KMS-11 (cell line): ENCODE results near the gene MYO1E.
A peak's percentile ranks its signal among the peaks of the same experiment; 100 is the strongest.

Experiments used
- H2AFZ ChIP-seq: fragments of 200-600 bp; sonication (generic); 2 replicates; pipeline ENCODE4 v1.6.1; 2016; ENCODE audit warnings: antibody characterized with exemption, mixed run types, low read depth
- H3K27ac ChIP-seq: fragments of 200-600 bp; sonication (generic); 2 replicates; pipeline ENCODE4 v1.6.1; 2016; ENCODE audit warnings: mild to moderate bottlenecking, mixed run types
- H3K27me3 ChIP-seq: fragments of 200-600 bp; sonication (generic); 2 replicates; pipeline ENCODE4 v1.6.1; 2017; ENCODE audit warnings: mild to moderate bottlenecking, low read depth, mixed run types, moderate library complexity; ENCODE audit not compliant: insufficient read depth
- H3K36me3 ChIP-seq: fragments of 200-600 bp; sonication (generic); 2 replicates; pipeline ENCODE4 v1.6.1; 2017; ENCODE audit warnings: mild to moderate bottlenecking, mixed run types; ENCODE audit not compliant: insufficient read depth
- H3K4me1 ChIP-seq: fragments of 200-600 bp; sonication (generic); 2 replicates; pipeline ENCODE4 v1.6.1; 2016; ENCODE audit warnings: mild to moderate bottlenecking, low read depth, mixed run types; ENCODE audit not compliant: poor library complexity, severe bottlenecking
- H3K4me2 ChIP-seq: fragments of 200-600 bp; sonication (generic); 2 replicates; pipeline ENCODE4 v1.7.0; 2016; ENCODE audit warnings: mild to moderate bottlenecking, mixed run types
- H3K4me3 ChIP-seq: fragments of 200-600 bp; sonication (generic); IDR thresholded peaks from 2 replicates; pipeline ENCODE4 v1.6.1; 2017; ENCODE audit warnings: low read depth, low read length, mixed read lengths; ENCODE audit not compliant: insufficient read depth
- H3K79me2 ChIP-seq: fragments of 200-600 bp; sonication (generic); 2 replicates; pipeline ENCODE4 v1.6.1; 2016; ENCODE audit warnings: low read depth, mixed run types; ENCODE audit not compliant: insufficient read depth
- H3K9ac ChIP-seq: fragments of 200-600 bp; sonication (generic); 2 replicates; pipeline ENCODE4 v1.6.1; 2016; ENCODE audit warnings: mild to moderate bottlenecking, mixed run types
- H4K20me1 ChIP-seq: fragments of 200-600 bp; sonication (generic); 2 replicates; pipeline ENCODE4 v1.6.1; 2016; ENCODE audit warnings: mild to moderate bottlenecking, mixed run types; ENCODE audit not compliant: insufficient read depth
- TF ChIP-seq, protein P1 (sequence below): fragments of 200-600 bp; sonication (generic); conservative IDR thresholded peaks from 2 replicates; pipeline ENCODE4 v1.6.1; 2017; ENCODE audit warnings: low read depth, mild to moderate bottlenecking, antibody characterized with exemption, low read length, moderate library complexity, mixed read lengths

The MYO1E gene

DNA sequence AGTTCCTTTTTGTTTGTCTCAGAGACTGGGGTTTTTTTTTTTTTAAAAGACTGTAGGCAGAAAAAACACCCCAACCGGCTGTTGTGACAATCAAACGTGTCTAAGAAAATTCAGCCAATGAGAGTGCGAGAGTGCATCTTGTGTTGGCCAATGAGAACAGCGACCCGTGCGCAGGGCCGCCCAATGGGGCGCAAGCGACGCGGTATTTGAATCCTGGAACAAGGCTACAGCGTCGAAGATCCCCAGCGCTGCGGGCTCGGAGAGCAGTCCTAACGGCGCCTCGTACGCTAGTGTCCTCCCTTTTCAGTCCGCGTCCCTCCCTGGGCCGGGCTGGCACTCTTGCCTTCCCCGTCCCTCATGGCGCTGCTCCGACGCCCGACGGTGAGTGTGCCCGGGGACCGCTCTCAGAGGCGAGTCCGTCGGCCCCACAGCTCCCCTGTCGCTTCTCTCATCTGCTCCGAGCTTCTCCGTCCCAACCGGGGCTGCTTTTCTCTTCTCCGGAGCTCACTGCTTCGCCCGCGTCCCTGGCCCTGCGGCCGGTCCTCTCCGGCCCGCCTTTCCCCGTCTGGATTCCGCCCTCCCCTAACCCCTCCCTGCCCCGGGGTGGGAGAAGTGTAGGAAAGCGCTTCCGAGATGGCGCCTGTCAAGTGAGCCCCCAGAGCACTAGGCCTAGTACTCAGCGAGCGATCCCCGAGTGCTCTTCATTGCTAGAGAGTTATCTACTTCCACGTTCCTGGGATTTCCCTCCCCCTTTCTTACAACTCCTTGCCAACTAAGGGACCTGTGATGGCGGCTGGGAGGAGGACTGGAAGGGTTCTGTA lies 267.5 kb downstream of the MYO1E start, which contains the start of gene CCNB2:
CCNB2 (plus strand) TSS at position 235 of the 821 bp plus-strand sequence; CDS start at position 358, 123 bp downstream.
- H3K4me1 ChIP-seq = peaks cover 18% of the 10 kb centered on the region
- no peaks in the 10 kb centered on the region for H3K36me3 ChIP-seq
- peaks cover 25% of the 10 kb centered on the region for H3K79me2 ChIP-seq
- H3K27ac ChIP-seq = peak within 1 kb of the TSS; percentile 75
- H2AFZ ChIP-seq = peak within 1 kb of the TSS; percentile 92
- H3K4me3 ChIP-seq = no peak within 1 kb of the TSS
- no peaks in the 10 kb centered on the region for H4K20me1 ChIP-seq
- H3K27me3 ChIP-seq = no peaks in the 10 kb centered on the region
- TF ChIP-seq, protein P1, sequence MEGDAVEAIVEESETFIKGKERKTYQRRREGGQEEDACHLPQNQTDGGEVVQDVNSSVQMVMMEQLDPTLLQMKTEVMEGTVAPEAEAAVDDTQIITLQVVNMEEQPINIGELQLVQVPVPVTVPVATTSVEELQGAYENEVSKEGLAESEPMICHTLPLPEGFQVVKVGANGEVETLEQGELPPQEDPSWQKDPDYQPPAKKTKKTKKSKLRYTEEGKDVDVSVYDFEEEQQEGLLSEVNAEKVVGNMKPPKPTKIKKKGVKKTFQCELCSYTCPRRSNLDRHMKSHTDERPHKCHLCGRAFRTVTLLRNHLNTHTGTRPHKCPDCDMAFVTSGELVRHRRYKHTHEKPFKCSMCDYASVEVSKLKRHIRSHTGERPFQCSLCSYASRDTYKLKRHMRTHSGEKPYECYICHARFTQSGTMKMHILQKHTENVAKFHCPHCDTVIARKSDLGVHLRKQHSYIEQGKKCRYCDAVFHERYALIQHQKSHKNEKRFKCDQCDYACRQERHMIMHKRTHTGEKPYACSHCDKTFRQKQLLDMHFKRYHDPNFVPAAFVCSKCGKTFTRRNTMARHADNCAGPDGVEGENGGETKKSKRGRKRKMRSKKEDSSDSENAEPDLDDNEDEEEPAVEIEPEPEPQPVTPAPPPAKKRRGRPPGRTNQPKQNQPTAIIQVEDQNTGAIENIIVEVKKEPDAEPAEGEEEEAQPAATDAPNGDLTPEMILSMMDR = no peak
- H3K4me2 ChIP-seq = peak within 1 kb of the TSS; percentile 84
- peak within 1 kb of the TSS; percentile 85 for H3K9ac ChIP-seq

DNA sequence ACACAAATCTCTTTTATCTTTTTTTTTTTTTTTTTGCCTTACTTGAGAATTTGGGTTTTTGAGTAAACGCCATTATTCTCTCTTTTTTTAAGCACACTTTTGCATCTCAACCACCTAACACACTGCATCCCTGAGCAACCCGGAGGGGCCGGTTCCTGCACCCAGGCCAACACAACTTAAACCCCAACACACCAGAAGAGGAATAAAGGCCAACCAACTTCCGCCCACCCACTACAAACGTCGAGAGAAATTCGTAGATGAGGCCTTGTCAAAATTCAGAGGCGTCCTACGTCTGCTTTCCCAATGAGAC lies 268.1 kb downstream of the MYO1E start:
- Histone ChIP-seq H3K36me3 (no peaks in the 10 kb centered on the region), H3K27me3 (no peaks in the 10 kb centered on the region), H3K4me1 (peaks cover 18% of the 10 kb centered on the region), H3K27ac (peak overlapping the region; percentile 75), H3K9ac (peak overlapping the region; percentile 85), H3K4me2 (peak overlapping the region; percentile 84), H3K79me2 (peaks cover 25% of the 10 kb centered on the region), H4K20me1 (no peaks in the 10 kb centered on the region), H2AFZ (peak overlapping the region; percentile 92), H3K4me3 (no peak overlapping the region)
- TF ChIP-seq, protein P1 = no peak

DNA sequence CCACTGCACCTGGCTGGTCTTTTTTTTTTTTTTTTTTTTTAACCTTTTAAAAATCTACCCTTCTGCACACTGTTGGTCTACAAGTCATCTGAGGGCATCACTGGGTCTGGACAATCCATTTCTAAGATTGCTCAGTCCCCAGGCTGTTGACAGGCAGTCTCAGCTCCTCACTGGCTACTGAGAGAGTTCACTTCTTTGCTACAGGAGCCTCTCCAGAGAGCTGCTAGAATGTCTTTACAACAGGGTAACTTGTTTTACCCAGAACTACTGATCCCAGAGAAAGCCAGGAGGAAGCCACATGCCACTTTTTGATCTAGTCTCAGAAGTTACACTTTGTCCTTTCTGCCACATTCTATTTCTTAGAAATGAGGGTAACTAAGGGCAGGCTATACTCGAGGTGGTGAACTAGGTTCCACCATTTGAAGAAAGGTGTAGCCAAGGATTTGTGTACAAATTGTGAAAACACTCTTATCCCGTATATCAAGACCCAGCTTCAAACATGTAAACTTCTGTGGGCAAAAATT lies 273.4 kb downstream of the MYO1E start:
- TF ChIP-seq, protein P1 = no peak
- Histone ChIP-seq H4K20me1 (no peaks in the 10 kb centered on the region), H2AFZ (no peak overlapping the region), H3K4me3 (no peak overlapping the region), H3K27ac (no peak overlapping the region), H3K4me1 (peaks cover 1% of the 10 kb centered on the region), H3K4me2 (no peak overlapping the region), H3K79me2 (no peaks in the 10 kb centered on the region), H3K9ac (no peak overlapping the region), H3K27me3 (no peaks in the 10 kb centered on the region), H3K36me3 (no peaks in the 10 kb centered on the region; the same call in 1 of the 2 replicates)

DNA sequence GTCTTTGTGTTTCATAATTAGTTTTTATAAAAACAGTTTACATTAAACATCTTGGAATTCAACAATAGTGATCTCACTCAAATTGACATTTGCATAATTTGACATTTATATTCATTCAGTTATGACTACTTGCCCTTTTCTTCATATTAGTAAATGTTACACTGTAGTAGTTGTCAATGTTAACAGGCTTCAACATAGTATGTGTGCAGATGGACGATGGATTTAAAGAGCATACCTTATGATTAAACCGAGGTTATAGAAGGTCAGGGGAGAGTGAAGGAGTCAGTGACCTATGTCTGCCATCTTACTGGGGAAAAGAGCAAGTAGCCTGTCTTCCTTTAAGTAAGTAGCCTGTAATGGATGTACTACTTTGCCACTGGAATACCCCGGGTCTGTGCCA lies 276.2 kb downstream of the MYO1E start:
- Histone ChIP-seq H3K4me3 (no peak overlapping the region), H3K4me2 (no peak overlapping the region), H3K27me3 (no peaks in the 10 kb centered on the region), H3K36me3 (no peaks in the 10 kb centered on the region; the same call in 1 of the 2 replicates), H4K20me1 (no peaks in the 10 kb centered on the region), H3K9ac (no peak overlapping the region), H3K79me2 (no peaks in the 10 kb centered on the region), H3K27ac (no peak overlapping the region), H2AFZ (no peak overlapping the region), H3K4me1 (no peaks in the 10 kb centered on the region)
- TF ChIP-seq, protein P1 = no peak
